HG02870 (cell line): ENCODE measurements around the gene C22orf39.

ENCODE experiments used
- ATAC-seq: cut with Tn5 transposase; IDR thresholded peaks from one replicate; pipeline ENCODE4 v1.9.1; 2021; ENCODE audit warnings: mild to moderate bottlenecking, moderate library complexity; ENCODE audit not compliant: unreplicated experiment

C22orf39 gene

GRCh38 chr22:19447330-19448075, at the start of gene C22orf39:
C22orf39 (minus strand) TSS chr22:19447711; CDS start chr22:19447688, 23 bp downstream.
- ATAC-seq, result peak; percentile 77

- no peak for ATAC-seq
Measured at GRCh38 chr22:19497245-19497644, 49.7 kb upstream of the C22orf39 start.

- no peak for ATAC-seq
Measured at GRCh38 chr22:19496324-19496630, 48.8 kb upstream of the C22orf39 start.

- no peak for ATAC-seq
Measured at GRCh38 chr22:19495562-19496323, 48.2 kb upstream of the C22orf39 start.

GRCh38 chr22:19494676-19495173, 47.2 kb upstream of the C22orf39 start:
- no peak for ATAC-seq

- ATAC-seq, result no peak
Measured at GRCh38 chr22:19494001-19494560, 46.6 kb upstream of the C22orf39 start.

GRCh38 chr22:19492504-19493174, 45.1 kb upstream of the C22orf39 start:
- ATAC-seq, result no peak

- no peak for ATAC-seq
Measured at GRCh38 chr22:19490628-19491230, 43.2 kb upstream of the C22orf39 start.

- ATAC-seq, result no peak
Measured at GRCh38 chr22:19488884-19489843, 41.7 kb upstream of the C22orf39 start.

- no peak for ATAC-seq
Measured at GRCh38 chr22:19488285-19488684, 40.8 kb upstream of the C22orf39 start.

GRCh38 chr22:19483481-19484244, 36.2 kb upstream of the C22orf39 start:
- ATAC-seq, result no peak

- ATAC-seq, result no peak
Measured at GRCh38 chr22:19482297-19482696, 34.8 kb upstream of the C22orf39 start.

GRCh38 chr22:19480789-19481188, 33.3 kb upstream of the C22orf39 start:
- no peak for ATAC-seq

GRCh38 chr22:19480173-19480568, 32.7 kb upstream of the C22orf39 start:
- no peak for ATAC-seq

- peak; percentile 85 for ATAC-seq
Measured at GRCh38 chr22:19479355-19480172, 32.1 kb upstream of the C22orf39 start, which contains the start of gene CDC45. CDC45 (plus strand) TSS chr22:19479920; CDS start chr22:19479969, 49 bp downstream.

GRCh38 chr22:19478901-19479354, 31.4 kb upstream of the C22orf39 start, which contains the start of gene UFD1:
UFD1 (minus strand) TSS chr22:19479193; CDS start chr22:19479085, 108 bp downstream.
- ATAC-seq, result peak; percentile 47

GRCh38 chr22:19478045-19478900, 30.8 kb upstream of the C22orf39 start:
- ATAC-seq, result no peak
